ENCODE results near the gene ZIC4.

ZIC4 gene

DNA sequence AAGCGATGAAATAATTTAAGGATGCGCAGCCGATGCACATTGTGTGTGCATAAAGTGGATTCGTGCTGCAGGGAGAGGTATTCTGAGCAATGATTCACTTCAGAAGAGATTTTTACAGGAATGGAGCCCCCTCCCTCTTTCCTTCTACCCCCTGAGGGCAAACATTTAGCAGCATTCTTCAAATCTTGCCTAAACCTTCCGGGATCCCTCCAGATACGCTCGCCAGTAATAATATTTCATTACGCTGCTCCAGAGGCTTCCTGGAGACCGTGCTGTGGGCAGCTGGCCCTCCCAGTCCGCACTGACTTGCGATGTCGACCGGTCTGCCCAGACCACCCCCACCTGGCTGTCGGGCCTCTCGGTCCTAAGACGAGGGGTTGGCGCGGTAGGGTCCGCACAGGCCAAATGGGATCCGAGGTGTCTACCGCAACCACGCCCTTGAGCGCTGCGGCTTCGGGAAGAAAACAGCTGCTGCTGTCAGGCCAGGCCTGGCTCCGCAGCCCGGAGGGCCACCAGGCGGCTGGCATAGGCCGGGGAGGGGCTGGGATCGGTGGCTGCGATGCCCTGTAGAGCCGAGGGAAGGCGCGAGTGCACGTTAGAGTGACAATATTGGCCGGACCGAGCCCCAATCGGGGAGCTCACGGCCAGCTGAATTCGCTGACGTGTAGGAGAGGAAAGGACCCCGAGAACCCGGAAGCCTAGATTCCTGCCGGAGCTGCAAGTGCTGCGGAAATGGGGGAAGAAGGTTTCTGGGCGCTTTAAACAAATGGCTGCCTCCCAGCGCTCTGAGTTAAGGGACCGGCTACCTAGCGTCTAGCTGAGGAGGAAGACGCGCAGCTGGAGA, 14.3 kb downstream of the ZIC4 start:
- H3K4me1 Mint-ChIP-seq = peaks cover 65% of the 10 kb centered on the region
- TF ChIP-seq, protein P1, sequence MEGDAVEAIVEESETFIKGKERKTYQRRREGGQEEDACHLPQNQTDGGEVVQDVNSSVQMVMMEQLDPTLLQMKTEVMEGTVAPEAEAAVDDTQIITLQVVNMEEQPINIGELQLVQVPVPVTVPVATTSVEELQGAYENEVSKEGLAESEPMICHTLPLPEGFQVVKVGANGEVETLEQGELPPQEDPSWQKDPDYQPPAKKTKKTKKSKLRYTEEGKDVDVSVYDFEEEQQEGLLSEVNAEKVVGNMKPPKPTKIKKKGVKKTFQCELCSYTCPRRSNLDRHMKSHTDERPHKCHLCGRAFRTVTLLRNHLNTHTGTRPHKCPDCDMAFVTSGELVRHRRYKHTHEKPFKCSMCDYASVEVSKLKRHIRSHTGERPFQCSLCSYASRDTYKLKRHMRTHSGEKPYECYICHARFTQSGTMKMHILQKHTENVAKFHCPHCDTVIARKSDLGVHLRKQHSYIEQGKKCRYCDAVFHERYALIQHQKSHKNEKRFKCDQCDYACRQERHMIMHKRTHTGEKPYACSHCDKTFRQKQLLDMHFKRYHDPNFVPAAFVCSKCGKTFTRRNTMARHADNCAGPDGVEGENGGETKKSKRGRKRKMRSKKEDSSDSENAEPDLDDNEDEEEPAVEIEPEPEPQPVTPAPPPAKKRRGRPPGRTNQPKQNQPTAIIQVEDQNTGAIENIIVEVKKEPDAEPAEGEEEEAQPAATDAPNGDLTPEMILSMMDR (IDR thresholded peaks at IDR 0.05) = peak; percentile 26
- H3K4me3 Mint-ChIP-seq = peak overlapping the region; percentile 84
- peak; percentile 75 for DNase-seq
- no peaks in the 10 kb centered on the region for H3K36me3 Mint-ChIP-seq (ENCODE audit: low read depth)
- H3K9me3 Mint-ChIP-seq = no peaks in the 10 kb centered on the region
- H3K27ac Mint-ChIP-seq = no peak overlapping the region
- peaks cover 100% of the 10 kb centered on the region for H3K27me3 Mint-ChIP-seq (ENCODE audit: low read depth, poor library complexity)

DNA sequence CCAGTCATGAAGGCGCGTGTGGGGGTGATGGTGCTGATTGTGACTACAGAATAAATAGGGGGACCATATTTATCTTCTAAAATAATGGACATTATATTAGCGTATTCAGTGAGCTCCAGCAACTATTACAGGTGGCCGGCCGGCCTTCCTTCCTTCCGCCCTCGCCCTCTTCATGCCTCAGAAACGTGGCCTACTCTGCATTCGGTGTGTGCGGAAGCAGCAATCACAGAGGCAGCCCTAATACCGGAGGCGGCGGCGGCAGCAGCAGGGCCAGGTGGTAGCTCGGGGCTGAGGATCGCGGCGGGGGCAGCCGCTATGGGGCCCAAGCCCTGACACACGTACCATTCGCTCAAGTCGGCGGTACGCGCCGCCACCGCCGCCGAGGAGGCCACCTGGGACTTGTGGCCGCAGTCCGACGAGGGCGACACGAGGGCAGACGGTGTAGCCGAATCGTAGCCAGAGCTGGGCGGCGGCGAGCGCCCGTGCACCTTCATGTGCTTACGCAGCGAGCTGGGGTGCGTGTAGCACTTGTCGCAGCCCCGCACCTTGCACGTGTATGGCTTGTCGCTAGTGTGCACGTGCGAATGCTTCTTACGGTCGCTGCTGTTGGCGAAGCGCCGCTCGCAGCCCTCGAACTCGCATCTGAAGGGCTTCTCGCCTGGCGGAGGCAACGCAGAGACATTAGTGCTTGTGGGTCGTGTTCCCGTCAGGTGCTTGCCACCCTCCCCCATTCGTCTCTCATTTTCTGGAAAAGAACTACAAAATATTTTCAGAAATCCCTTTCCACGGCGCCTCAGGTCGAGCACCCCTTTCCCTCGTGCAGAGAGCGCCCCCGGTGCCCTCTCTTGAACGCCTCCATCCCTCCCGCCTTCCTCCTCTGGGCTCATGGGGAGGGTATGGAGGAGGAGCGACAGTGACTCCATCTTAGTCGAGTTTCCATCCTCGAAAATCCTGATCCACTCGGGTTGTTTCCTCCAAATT, 15.5 kb downstream of the ZIC4 start:
- Mint-ChIP-seq H3K4me3 (peak overlapping the region; percentile 84), H3K4me1 (peaks cover 62% of the 10 kb centered on the region), H3K27ac (no peak overlapping the region), H3K36me3 (ENCODE audit: low read depth) (no peaks in the 10 kb centered on the region), H3K9me3 (no peaks in the 10 kb centered on the region), H3K27me3 (ENCODE audit: low read depth, poor library complexity) (peaks cover 100% of the 10 kb centered on the region)
- no peak for DNase-seq
- TF ChIP-seq, protein P1 (IDR thresholded peaks at IDR 0.05) = no peak

DNA sequence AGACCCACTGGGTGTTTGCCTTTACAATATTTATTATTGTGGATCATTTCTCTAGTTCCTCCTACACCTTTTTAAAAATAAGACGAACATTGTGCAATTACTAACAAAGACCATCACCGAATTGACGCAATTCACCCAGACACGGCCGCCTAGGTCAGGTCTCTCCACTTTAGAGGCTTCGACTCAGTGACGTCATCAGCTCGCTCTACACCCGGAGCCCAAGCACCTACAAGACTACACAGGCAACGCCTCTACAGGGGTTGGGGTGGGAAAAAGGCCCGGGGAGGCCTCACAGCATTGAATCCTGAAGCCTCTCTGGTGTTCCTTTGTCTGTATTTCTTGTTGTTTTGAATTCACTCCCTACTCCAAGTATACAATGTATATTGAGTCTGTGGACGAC, 16.6 kb downstream of the ZIC4 start:
- Mint-ChIP-seq H3K9me3 (no peaks in the 10 kb centered on the region), H3K4me3 (peak overlapping the region; percentile 13), H3K4me1 (peaks cover 55% of the 10 kb centered on the region), H3K27ac (no peak overlapping the region), H3K27me3 (ENCODE audit: low read depth, poor library complexity) (peaks cover 100% of the 10 kb centered on the region), H3K36me3 (ENCODE audit: low read depth) (no peaks in the 10 kb centered on the region)
- DNase-seq = no peak
- TF ChIP-seq, protein P1 (IDR thresholded peaks at IDR 0.05) = no peak

DNA sequence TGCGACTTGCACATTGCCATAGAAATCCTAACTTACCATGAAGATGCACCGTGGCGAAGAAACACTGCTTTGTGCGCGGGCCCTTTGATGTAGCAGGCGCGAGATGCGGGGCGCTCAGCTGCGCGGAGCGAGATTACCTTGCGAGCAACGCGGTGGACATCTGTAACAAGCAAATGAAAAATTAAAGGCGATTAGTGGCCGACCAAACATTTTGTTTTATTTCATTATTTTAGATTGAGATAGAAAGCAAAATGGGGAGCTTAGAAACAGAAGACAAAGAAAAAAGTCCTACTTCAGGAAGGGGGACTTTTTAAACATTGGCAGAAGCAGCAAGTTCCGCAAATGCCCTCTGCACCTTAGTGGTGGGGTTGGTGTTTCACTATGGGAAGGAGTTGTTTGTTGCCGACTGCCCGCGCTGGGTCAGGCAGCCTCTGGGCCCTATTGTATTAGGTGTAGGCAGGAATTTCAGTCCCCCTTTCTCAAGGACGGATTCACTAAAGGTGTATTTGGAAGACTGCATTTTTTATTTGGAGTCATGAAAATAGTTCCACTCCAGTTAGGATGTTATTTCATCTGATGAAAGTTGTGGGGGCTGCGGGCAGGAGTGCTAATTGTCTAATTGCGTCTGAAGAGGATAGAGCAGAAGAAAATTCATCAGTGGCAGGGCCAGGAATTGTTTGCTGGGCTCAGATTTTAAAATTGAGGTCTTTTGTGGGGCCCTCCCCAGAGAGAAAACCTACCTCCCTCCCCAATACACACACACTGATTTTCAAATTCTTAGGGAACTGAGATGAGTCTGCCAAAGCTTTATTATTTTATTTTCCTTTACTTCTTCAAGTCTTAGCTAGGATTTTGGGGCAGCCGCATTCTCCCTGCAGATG, 17.4 kb downstream of the ZIC4 start:
- Mint-ChIP-seq H3K4me1 (peaks cover 52% of the 10 kb centered on the region), H3K27ac (peak overlapping the region; percentile 47), H3K27me3 (ENCODE audit: low read depth, poor library complexity) (peaks cover 100% of the 10 kb centered on the region), H3K9me3 (no peaks in the 10 kb centered on the region), H3K36me3 (ENCODE audit: low read depth) (no peaks in the 10 kb centered on the region), H3K4me3 (peak overlapping the region; percentile 50)
- no peak for DNase-seq
- TF ChIP-seq, protein P1 (IDR thresholded peaks at IDR 0.05) = no peak

DNA sequence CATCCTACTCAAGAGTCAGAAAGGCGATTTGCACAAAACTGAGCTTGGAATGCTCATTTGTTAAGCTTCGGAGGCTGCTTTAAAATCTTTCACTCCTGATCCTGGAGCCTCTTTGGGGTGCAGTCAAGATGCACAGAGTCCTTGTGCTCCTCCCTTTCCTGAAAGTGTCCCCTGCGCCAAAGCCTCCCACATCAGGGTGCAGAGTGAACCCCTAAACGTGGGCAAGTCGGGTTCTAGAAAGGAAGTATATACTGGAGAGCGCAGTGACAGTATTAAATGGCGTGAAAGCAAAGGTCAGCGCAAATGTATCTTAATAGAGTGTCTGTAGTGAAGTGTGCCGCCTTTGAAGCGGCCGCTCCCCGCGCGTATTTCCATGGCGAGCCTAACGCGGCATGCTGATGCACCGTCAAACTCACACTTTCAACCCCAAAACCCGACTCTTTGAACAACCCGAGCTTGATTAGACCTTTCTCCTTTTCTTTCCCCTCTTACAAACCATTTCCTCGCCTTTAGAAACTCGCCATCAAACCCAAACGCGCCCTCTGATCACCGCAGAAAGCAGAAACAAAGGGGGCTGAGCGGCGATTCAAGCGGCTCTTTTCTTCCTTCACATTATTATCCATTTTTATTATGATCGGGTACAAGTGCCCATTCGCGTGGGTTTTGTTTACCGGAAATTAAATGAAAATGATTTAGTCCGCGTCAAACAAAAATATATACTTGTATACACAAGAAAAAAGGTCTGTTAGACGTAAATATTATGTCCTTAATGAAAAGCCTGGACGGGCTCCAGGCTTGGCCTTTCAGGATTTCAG, 18.3 kb downstream of the ZIC4 start:
- peaks cover 100% of the 10 kb centered on the region for H3K27me3 Mint-ChIP-seq (ENCODE audit: low read depth, poor library complexity)
- DNase-seq = no peak
- TF ChIP-seq, protein P1 (IDR thresholded peaks at IDR 0.05) = no peak
- H3K9me3 Mint-ChIP-seq = no peaks in the 10 kb centered on the region
- peak overlapping the region; percentile 1 for H3K27ac Mint-ChIP-seq
- peaks cover 47% of the 10 kb centered on the region for H3K4me1 Mint-ChIP-seq
- H3K4me3 Mint-ChIP-seq = peak overlapping the region; percentile 50
- no peaks in the 10 kb centered on the region for H3K36me3 Mint-ChIP-seq (ENCODE audit: low read depth)
